Measurements from ENCODE around the gene MB21D2. TPM values are rescaled to one million over a fixed set of nuclear protein-coding genes. Genes with fewer than 3 reads are reported as not detected.

The MB21D2 gene
- total RNA-seq, 1 experiment from 2014 or later: 22.5 TPM

DNA sequence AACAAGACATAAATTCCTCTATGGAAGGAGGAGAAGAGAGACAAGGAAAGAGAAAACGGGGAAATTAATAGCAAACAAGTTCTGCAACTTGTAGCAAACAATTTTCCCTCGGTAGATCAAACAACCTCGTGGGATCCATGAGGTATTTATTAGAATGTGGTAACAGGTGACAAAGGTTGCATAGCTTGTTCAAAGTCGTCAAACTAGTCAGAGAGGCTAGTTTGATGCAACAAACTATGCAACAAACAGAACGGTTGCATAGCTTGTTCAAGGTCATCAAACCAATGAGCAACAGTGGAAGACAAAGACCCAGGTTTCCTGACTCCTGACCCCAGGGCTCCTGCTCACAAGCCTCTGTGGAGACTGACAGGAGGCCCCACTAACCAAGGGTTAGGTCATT is 20.7 kb downstream of the MB21D2 start:
- no peak overlapping the region for H3K4me3 ChIP-seq
- no peaks in the 10 kb centered on the region for H3K9me3 ChIP-seq (replicated peaks)
- H3K36me3 ChIP-seq: 0 out of 2 replicates have a peak, but pooled peaks cover 4% of the 10 kb centered on the region
- no peak for DNase-seq (ENCODE audit: low read depth in 1 of 2, low spot score in 2 of 2)
- H3K27ac ChIP-seq: no peak overlapping the region
- H3K27me3 ChIP-seq (replicated peaks): no peaks in the 10 kb centered on the region
- peaks cover 74% of the 10 kb centered on the region for H3K4me1 ChIP-seq (replicated peaks)

DNA sequence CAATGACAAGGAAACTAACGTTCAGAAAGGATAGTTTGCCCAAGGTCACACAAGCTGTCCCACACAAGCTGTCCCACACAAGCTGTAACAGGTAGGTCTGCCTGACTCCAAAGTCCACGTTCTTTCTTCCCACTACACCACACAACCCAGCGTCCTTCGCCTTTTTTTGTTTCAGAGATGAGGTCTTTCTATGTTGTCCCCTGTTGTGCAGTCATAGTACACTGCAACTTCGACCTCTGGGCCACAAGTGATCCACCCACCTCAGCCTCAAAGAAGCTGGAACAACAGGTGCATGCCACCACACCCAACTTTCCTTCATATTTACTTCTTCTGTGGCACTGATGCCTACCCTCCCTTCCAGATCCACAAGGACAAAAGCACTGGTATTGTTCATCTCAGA is 21.4 kb downstream of the MB21D2 start:
- peaks cover 68% of the 10 kb centered on the region for H3K4me1 ChIP-seq (replicated peaks)
- H3K27me3 ChIP-seq (replicated peaks): no peaks in the 10 kb centered on the region
- no peak overlapping the region for H3K4me3 ChIP-seq
- H3K9me3 ChIP-seq (replicated peaks): no peaks in the 10 kb centered on the region
- no peak for DNase-seq (ENCODE audit: low read depth in 1 of 2, low spot score in 2 of 2)
- H3K36me3 ChIP-seq: 0 out of 2 replicates have a peak, but pooled peaks cover 4% of the 10 kb centered on the region
- no peak overlapping the region; the same call in 1 of the 2 replicates for H3K27ac ChIP-seq

DNA sequence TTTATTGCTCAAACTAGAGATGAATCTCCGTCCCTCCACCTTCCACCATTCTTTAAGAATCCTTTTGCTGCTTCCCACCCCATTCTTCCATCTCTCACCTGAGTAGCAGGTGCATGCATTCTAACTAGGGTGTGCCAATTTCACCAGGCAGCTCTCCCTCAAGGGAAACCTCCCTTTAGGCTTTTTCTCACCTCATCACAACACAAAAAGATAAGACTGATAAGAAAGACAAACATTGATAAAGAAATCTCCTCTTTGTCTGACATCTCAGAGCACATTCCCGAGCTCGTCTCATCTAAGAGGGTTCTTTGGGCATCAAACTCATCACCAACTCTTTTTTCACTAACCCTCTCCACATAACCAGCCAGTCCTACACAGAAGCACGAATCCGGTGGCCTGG is 23.0 kb downstream of the MB21D2 start:
- Histone ChIP-seq H3K27ac (no peak overlapping the region), H3K36me3 (0 out of 2 replicates have a peak, but pooled peaks cover 4% of the 10 kb centered on the region), H3K4me1 (replicated peaks) (peaks cover 60% of the 10 kb centered on the region), H3K27me3 (replicated peaks) (no peaks in the 10 kb centered on the region), H3K4me3 (no peak overlapping the region), H3K9me3 (replicated peaks) (no peaks in the 10 kb centered on the region)
- DNase-seq (ENCODE audit: low read depth in 1 of 2, low spot score in 2 of 2): no peak

DNA sequence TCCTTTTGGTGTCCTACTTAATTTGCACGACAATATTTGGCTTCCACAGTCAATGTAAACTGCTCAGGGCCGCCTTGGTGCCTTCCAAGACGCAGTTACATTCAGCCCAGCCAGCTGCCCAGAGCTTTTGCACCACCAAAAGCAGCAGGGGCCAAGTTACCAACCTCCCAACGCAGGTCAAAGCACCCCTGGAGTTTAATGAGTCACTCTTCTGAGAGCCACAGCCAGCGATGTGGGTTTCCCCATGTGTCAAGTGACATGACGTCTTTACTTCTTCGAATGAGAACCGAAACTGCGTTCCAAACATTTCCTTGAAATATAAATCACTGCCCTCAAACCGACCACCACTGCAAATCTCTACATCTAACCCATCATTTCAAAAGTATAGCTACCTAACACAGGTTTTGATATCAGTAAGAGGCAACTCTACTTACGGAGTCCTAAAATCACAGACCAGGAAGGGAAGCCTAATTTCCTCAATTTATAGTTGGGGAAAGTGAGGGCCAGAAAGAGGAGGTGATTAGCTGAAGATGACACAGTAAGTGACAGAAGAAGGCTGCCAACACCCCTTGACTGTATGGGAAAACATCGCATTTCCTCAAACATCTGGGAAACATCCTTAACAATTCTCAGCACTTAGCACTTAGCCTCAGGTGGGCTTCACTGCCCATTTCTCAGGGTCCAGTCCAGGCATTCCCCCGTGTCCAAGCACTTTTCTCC is 24.5 kb downstream of the MB21D2 start:
- H3K27me3 ChIP-seq (replicated peaks): no peaks in the 10 kb centered on the region
- H3K9me3 ChIP-seq (replicated peaks): no peaks in the 10 kb centered on the region
- H3K36me3 ChIP-seq: no peaks in the 10 kb centered on the region
- peak; percentile 76 to 78 for DNase-seq (ENCODE audit: low read depth in 1 of 2, low spot score in 2 of 2)
- H3K4me1 ChIP-seq (replicated peaks): peaks cover 64% of the 10 kb centered on the region
- H3K27ac ChIP-seq: peak overlapping the region; percentile 92
- H3K4me3 ChIP-seq: peak overlapping the region; percentile 16

DNA sequence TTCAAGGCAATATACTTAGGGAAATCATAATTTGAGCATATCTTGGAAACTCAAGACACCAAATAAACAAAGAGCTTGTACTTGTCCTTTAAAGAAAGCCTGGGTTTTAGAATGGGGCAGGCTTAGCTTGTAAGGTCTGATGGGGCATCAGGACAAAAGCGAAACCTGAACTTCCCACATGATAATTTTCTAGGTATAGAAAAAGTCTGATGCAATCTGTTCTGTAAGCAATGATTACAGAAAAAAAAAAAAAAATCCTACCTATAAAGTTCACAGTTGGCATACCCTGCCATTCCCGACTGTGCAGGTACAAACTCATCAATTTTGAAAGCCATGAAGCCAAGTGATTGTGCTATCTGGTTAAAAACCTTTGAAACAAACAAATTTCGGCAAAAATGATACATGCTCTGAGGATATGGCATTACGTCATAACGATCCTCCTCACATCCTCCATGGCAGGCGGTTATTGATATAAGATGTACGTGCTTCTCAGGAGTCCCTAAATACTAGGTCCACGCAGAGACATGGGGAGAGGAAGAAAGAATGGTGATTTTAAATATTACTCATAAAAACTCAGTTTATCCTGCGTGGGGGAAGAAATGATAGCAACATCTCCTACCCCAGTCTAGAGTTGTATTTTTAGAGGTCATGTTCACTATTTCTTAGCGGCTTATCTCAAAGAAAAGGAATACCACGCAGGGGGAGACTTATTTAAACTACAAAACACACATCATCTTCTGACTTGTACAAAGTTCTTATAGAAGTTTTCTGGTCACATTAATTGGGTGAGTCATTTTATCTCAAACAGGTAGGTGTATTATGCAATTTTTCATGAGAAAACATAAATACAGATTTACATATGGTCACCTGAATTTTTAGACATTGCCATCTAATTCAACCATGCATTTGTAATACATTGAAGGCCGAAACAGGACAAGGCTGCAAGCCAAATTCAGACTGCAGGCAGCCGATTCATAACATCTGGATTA is 27.0 kb downstream of the MB21D2 start:
- Histone ChIP-seq H3K9me3 (replicated peaks) (no peaks in the 10 kb centered on the region), H3K36me3 (no peaks in the 10 kb centered on the region), H3K27me3 (replicated peaks) (no peaks in the 10 kb centered on the region), H3K4me3 (no peak overlapping the region), H3K27ac (peak overlapping the region; percentile 99; the same call in 1 of the 2 replicates), H3K4me1 (replicated peaks) (peaks cover 79% of the 10 kb centered on the region)
- DNase-seq (ENCODE audit: low read depth in 1 of 2, low spot score in 2 of 2): no peak

DNA sequence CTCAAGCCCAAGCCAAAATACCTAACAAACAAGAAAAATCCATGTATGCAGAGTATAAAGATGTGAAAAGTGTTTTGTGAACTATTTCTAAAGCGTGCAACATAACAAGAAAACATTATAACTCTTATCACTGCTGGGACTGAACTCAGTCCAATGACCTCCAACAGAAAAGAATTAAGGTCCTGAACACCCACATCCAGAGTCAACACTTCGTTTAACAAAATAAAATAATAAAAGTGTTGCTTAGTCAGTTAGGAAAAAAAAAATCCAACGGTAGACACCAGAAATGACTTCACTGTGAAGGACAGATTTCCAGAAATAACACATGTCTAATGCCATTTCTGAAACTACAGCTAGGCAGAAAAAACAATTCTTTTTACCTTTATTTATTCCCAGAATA is 28.0 kb downstream of the MB21D2 start:
- Histone ChIP-seq H3K4me1 (replicated peaks) (peaks cover 80% of the 10 kb centered on the region), H3K27ac (peak overlapping the region; percentile 99), H3K4me3 (no peak overlapping the region), H3K27me3 (replicated peaks) (no peaks in the 10 kb centered on the region), H3K9me3 (replicated peaks) (no peaks in the 10 kb centered on the region), H3K36me3 (no peaks in the 10 kb centered on the region)
- no peak for DNase-seq (ENCODE audit: low read depth in 1 of 2, low spot score in 2 of 2)

DNA sequence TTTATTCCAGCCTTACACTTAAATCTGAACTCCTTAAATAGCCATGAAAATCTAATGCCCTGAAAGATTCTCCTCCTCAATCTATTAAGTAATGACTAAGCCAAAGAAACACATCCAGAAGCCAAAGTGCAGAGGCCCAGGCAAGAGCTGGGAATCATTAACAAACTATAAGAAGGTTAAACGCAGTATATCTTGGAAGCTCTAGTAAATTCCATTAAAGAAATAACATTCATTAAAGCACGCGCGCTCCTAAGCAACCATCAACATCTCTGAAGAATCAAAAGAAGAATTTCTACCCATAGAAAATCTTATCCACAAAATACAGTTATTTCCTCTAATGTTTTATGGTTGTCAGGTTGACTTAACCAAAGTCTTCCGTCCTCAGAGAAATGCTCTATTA is 29.5 kb downstream of the MB21D2 start:
- H3K9me3 ChIP-seq (replicated peaks): no peaks in the 10 kb centered on the region
- peak overlapping the region; percentile 99 for H3K27ac ChIP-seq
- peaks cover 80% of the 10 kb centered on the region for H3K4me1 ChIP-seq (replicated peaks)
- H3K4me3 ChIP-seq: no peak overlapping the region
- no peak for DNase-seq (ENCODE audit: low read depth in 1 of 2, low spot score in 2 of 2)
- H3K36me3 ChIP-seq: no peaks in the 10 kb centered on the region
- H3K27me3 ChIP-seq (replicated peaks): no peaks in the 10 kb centered on the region

DNA sequence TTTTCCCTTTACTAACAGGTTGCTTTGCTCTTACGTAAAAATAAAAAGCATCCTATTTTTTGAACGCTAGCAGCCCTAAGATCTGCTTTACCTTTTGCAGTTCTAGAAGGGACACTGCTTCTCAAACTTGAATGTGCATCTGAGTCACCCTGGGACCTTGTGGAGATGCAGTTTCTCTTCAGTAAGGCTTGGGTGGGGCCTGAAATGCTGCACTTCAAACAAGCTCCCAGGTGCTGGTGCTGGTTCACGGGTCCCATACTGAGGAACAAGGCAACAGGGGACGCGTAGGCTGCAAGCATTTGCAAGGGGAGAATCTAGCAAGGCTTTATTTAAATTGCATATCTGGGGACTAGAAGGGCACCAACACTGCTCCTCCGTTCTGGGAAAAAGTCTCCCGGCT is 30.0 kb downstream of the MB21D2 start:
- H3K9me3 ChIP-seq (replicated peaks): no peaks in the 10 kb centered on the region
- H3K36me3 ChIP-seq: no peaks in the 10 kb centered on the region
- no peak overlapping the region for H3K4me3 ChIP-seq
- peak overlapping the region; percentile 99 for H3K27ac ChIP-seq
- no peaks in the 10 kb centered on the region for H3K27me3 ChIP-seq (replicated peaks)
- DNase-seq (ENCODE audit: low read depth in 1 of 2, low spot score in 2 of 2): no peak
- H3K4me1 ChIP-seq (replicated peaks): peaks cover 75% of the 10 kb centered on the region

DNA sequence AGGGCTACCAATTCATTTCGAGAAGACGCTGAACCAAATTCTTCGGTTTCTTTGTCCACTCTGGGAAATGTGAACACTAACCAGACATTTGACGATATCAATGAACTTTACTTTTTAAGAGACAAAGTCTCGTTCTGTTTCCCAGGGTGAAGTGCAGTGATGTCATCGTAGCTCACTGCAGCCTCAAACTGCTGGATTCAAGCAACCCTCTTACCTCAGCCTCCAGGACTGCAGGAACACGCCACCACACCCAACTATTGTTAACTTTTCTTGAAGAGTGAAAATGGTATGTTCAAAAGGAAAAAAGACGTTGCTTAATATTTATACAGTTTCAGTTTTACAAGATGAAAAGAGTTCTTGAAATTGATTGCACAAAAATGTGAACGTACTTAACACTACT is 30.6 kb downstream of the MB21D2 start:
- peak in 1 of 2 experiments; percentile 61 for DNase-seq (ENCODE audit: low read depth in 1 of 2, low spot score in 2 of 2)
- H3K4me1 ChIP-seq (replicated peaks): peaks cover 68% of the 10 kb centered on the region
- peak overlapping the region; percentile 99 for H3K27ac ChIP-seq
- H3K36me3 ChIP-seq: no peaks in the 10 kb centered on the region
- peak overlapping the region; percentile 12; the same call in 1 of the 2 replicates for H3K4me3 ChIP-seq
- no peaks in the 10 kb centered on the region for H3K27me3 ChIP-seq (replicated peaks)
- H3K9me3 ChIP-seq (replicated peaks): no peaks in the 10 kb centered on the region

DNA sequence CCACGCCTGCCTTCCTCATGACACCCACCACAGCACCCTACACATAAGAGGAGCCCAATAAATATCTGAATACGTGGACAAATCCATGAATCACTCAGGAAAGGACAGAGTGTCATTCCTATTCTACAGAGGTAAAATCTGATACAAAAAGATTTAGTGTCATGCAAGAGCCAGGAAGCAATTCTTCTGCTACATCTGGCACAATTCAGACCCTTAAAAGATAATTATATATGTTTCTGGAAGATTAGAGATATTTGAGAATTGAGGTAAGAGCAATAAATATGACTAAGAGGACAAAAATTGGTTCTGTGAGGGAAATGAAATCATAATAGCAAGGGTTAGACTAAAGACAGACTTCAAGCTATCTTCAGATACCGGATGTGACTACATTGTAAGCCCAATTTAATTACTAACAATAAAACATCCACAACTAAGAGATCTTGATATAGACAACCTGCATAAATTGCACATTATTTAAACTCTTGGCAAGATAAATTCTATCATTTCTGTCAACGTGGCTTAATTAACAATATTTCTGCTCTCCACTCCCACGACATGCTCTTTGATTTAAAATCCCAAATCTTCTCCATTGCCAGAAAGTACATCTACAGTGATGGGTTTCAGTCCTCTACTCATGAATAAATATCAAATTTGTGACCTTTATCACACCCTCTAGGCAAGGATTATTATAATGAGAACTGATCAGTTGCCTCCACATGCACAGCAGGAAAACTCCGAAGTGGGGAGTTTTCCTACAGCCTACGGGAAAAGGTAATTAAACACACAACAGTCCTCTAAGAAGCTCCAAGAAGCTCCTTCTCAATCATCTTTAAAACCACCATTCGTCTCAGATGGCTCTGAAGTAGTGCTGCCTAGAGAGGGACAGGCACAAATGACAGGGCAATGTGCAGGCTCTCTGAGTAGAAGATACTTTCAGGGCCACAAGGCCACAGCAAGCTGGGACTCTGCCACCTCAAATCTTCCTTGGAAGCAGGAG is 32.6 kb downstream of the MB21D2 start:
- no peak overlapping the region for H3K4me3 ChIP-seq
- DNase-seq (ENCODE audit: low read depth in 1 of 2, low spot score in 2 of 2): no peak
- peak overlapping the region; percentile 99 for H3K27ac ChIP-seq
- H3K9me3 ChIP-seq (replicated peaks): no peaks in the 10 kb centered on the region
- H3K36me3 ChIP-seq: no peaks in the 10 kb centered on the region
- H3K27me3 ChIP-seq (replicated peaks): no peaks in the 10 kb centered on the region
- H3K4me1 ChIP-seq (replicated peaks): peaks cover 69% of the 10 kb centered on the region

DNA sequence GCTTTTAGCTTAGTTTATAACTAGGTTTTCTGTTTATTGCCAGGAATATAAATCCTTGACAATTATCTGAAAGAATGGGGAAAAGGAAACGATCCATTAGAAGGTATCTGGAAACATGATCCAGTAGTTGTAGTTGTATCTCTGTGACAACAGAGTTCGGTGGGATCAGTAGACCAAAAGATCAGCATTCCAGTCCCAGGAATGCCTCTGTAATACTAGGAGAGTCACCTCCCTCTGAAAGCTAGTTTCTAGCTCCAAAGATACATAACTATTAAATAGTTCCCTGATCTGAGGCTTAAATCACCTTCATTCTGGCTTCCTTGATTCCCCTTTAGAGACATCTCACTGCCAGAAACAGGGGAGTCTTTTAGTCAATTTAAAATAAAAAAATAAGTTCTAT is 34.1 kb downstream of the MB21D2 start:
- H3K4me1 ChIP-seq (replicated peaks): peaks cover 64% of the 10 kb centered on the region
- DNase-seq (ENCODE audit: low read depth in 1 of 2, low spot score in 2 of 2): no peak
- H3K27me3 ChIP-seq (replicated peaks): no peaks in the 10 kb centered on the region
- 0 out of 2 replicates have a peak overlapping the region, but pooled peaks have one; percentile 38 for H3K27ac ChIP-seq
- H3K4me3 ChIP-seq: no peak overlapping the region
- no peaks in the 10 kb centered on the region for H3K9me3 ChIP-seq (replicated peaks)
- no peaks in the 10 kb centered on the region for H3K36me3 ChIP-seq

DNA sequence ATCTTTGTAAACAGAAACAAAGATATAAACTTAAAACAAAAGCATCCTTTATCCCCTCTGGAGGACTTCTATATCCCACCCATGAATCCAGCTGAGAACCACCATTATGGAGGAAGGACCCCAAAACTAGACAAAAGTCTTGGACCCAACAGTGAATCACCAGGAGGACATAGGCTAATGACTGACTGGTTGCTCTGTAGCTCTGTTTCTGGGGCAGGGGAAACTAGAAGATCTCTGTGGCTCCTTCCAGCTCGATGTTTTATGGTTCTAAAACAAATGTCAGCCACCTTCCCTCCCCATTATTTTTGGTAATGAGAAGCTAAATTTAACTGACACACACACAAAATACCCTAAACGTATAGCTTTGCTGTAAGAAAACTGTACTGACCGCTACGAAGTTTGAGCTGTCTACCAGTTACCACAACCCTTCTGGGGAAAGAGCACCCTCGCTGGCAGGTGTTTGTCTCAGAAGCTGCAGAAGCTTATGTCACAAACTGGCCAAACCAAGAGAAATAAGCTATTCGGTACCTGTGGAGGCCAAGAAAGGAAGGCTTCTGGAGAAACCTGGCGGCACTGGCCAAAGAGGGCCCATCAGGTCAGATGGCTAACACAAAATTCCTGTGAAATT is 36.4 kb downstream of the MB21D2 start:
- H3K9me3 ChIP-seq (replicated peaks): no peaks in the 10 kb centered on the region; the same call in 1 of the 2 replicates
- no peak for DNase-seq (ENCODE audit: low read depth in 1 of 2, low spot score in 2 of 2)
- no peaks in the 10 kb centered on the region for H3K36me3 ChIP-seq
- no peak overlapping the region for H3K4me3 ChIP-seq
- H3K27me3 ChIP-seq (replicated peaks): no peaks in the 10 kb centered on the region
- H3K4me1 ChIP-seq (replicated peaks): peaks cover 60% of the 10 kb centered on the region
- no peak overlapping the region for H3K27ac ChIP-seq
